Measurements from ENCODE around the gene DLGAP5. TPM values are rescaled to one million over a fixed set of nuclear protein-coding genes. Genes with fewer than 3 reads are reported as not detected.

Gene DLGAP5
- total RNA-seq, 1 experiment from 2014 or later: 118 TPM

GRCh38 chr14:55120571-55121495 is 70.6 kb downstream of the DLGAP5 start:
- WGBS (ENCODE audit: extremely low coverage, insufficient read length, low lambda C conversion rate): no CpG with 5 or more reads among the region's 13 CpGs
- Histone ChIP-seq H2AK5ac (ENCODE audit: insufficient read length, low read length) (no peak overlapping the region), H3K4me2 (ENCODE audit: insufficient read depth, insufficient read length, low read length) (no peak overlapping the region), H2AFZ (ENCODE audit: low read length) (no peak overlapping the region), H3K9ac (ENCODE audit: extremely low read depth, insufficient read length, low read length) (no peak overlapping the region), H3K4ac (ENCODE audit: low read depth, low read length) (no peak overlapping the region), H2BK120ac (ENCODE audit: low read depth, low read length, poor library complexity, severe bottlenecking) (no peak overlapping the region), H3K79me1 (ENCODE audit: insufficient read depth, low read depth, low read length, poor library complexity, severe bottlenecking) (no peaks in the 10 kb centered on the region), H3K14ac (ENCODE audit: insufficient read depth, low read length) (no peak overlapping the region), H4K20me1 (ENCODE audit: control insufficient read depth, insufficient read depth, insufficient read length) (no peaks in the 10 kb centered on the region), H4K91ac (ENCODE audit: insufficient read length, low read depth, low read length) (no peak overlapping the region), H3T11ph (ENCODE audit: low read length) (no peak overlapping the region), H3K27ac (ENCODE audit: insufficient read length, low read depth, low read length) (no peak overlapping the region), H3K56ac (ENCODE audit: insufficient read length, low read depth, low read length) (no peak overlapping the region), H3K18ac (ENCODE audit: insufficient read length, low read depth, low read length) (no peak overlapping the region), H3K4me1 (ENCODE audit: insufficient read depth, low read length) (no peaks in the 10 kb centered on the region), H2BK20ac (ENCODE audit: low read depth, low read length, poor library complexity, severe bottlenecking) (no peak overlapping the region), H3K27me3 (ENCODE audit: insufficient read depth, low read length) (no peaks in the 10 kb centered on the region), H3K9me3 (ENCODE audit: control insufficient read depth, low read depth, low read length) (no peaks in the 10 kb centered on the region), H3K79me2 (ENCODE audit: insufficient read depth, low read length) (no peaks in the 10 kb centered on the region), H2BK5ac (ENCODE audit: insufficient read length, low read length) (no peak overlapping the region), H3K23me2 (ENCODE audit: insufficient read length, low read depth, low read length, poor library complexity, severe bottlenecking) (no peaks in the 10 kb centered on the region), H4K8ac (replicated peaks; ENCODE audit: insufficient read length, low read depth, low read length) (no peak overlapping the region), H2BK15ac (ENCODE audit: low read depth, low read length) (no peak overlapping the region), H3K23ac (ENCODE audit: insufficient read length, low read depth, low read length) (no peak overlapping the region), H4K5ac (ENCODE audit: insufficient read length, low read depth, low read length) (no peak overlapping the region), H2BK12ac (ENCODE audit: insufficient read length, low read depth, low read length) (no peak overlapping the region)
- no peak for TF ChIP-seq CTCF (conservative IDR thresholded peaks at IDR 0.05)
- Mint-ChIP-seq H3K36me3 (ENCODE audit: insufficient read depth in 1 of 3, low read depth in 3 of 3) (no peaks in the 10 kb centered on the region; a peak in 1 of 7 replicates), H3K9me3 (no peaks in the 10 kb centered on the region), H3K27me3 (ENCODE audit: low read depth) (peaks cover 24% of the 10 kb centered on the region), H3K4me3 (no peak overlapping the region), H3K27ac (no peak overlapping the region), H3K4me1 (peaks cover 12 to 14% of the 10 kb centered on the region in 2 experiments)
- DNase-seq: no peak

Measured in H9 (cell line).